Mesenchymal stem cell (in vitro differentiated cells and primary cell): ENCODE results near the gene PCDH15.

ENCODE experiments used
- DNase-seq: peaks from one replicate; pipeline ENCODE4 v3.0.0-alpha.2; 2013
- H2AFZ ChIP-seq: one replicate; pipeline ENCODE4 v1.6.1; 2013; ENCODE audit warnings: low read depth, mild to moderate bottlenecking, control low read depth, inconsistent platforms, low read length, moderate library complexity
- H2AK5ac ChIP-seq: 2 replicates; pipeline ENCODE4 v1.6.1; 2013; ENCODE audit warnings: low read length, moderate library complexity, mild to moderate bottlenecking, inconsistent platforms; ENCODE audit not compliant: severe bottlenecking
- H2BK120ac ChIP-seq: one replicate; pipeline ENCODE4 v1.6.1; 2013; ENCODE audit warnings: low read depth, mild to moderate bottlenecking, inconsistent platforms, low read length, moderate library complexity
- H2BK12ac ChIP-seq, 2 experiments: one replicate each; pipeline ENCODE4 v1.6.1; 2013; ENCODE audit warnings: inconsistent platforms in 2 of 2, low read length in 2 of 2, mild to moderate bottlenecking in 2 of 2, moderate library complexity in 2 of 2, control low read depth in 1 of 2
- H2BK15ac ChIP-seq: one replicate; pipeline ENCODE4 v1.6.1; 2013; ENCODE audit warnings: mild to moderate bottlenecking, low read depth, inconsistent platforms; ENCODE audit not compliant: poor library complexity, severe bottlenecking
- H2BK5ac ChIP-seq: 2 replicates; pipeline ENCODE4 v1.6.1; 2013; ENCODE audit warnings: low read depth, mild to moderate bottlenecking, low read length, control low read depth, inconsistent platforms; ENCODE audit not compliant: poor library complexity, severe bottlenecking
- H3K14ac ChIP-seq, 2 experiments: one replicate each; pipeline ENCODE4 v1.6.1; 2013; ENCODE audit warnings: inconsistent platforms in 2 of 2, low read length in 2 of 2, control low read depth in 1 of 2, mild to moderate bottlenecking in 1 of 2, moderate library complexity in 1 of 2
- H3K18ac ChIP-seq, 2 experiments: one replicate each; pipeline ENCODE4 v1.6.1; 2013; ENCODE audit warnings: inconsistent platforms in 2 of 2, low read length in 2 of 2, control low read depth in 1 of 2, low read depth in 1 of 2, mild to moderate bottlenecking in 1 of 2
- H3K23ac ChIP-seq, 2 experiments: one replicate each; pipeline ENCODE4 v1.6.1; 2013; ENCODE audit warnings: inconsistent platforms in 2 of 2, low read length in 2 of 2, mild to moderate bottlenecking in 2 of 2, moderate library complexity in 2 of 2, control low read depth in 1 of 2
- H3K27ac ChIP-seq: 2 replicates; pipeline ENCODE4 v1.5.1; 2013; ENCODE audit warnings: mild to moderate bottlenecking, moderate library complexity, low read length, control low read depth, inconsistent platforms; ENCODE audit not compliant: poor library complexity, severe bottlenecking
- H3K27me3 ChIP-seq, 2 experiments: 2 replicates each; pipeline versions ENCODE4 v1.6.1 to v1.7.0; 2013; ENCODE audit warnings: low read length in 2 of 2, mild to moderate bottlenecking in 2 of 2, moderate library complexity in 2 of 2, control low read depth in 1 of 2, inconsistent platforms in 1 of 2; ENCODE audit not compliant: control insufficient read depth in 1 of 2, insufficient read depth in 1 of 2
- H3K36me3 ChIP-seq, 2 experiments: 2 replicates each; pipeline versions ENCODE4 v1.6.1 to v1.7.0; 2013; ENCODE audit warnings: low read length in 2 of 2, control low read depth in 1 of 2, inconsistent platforms in 1 of 2, low read depth in 1 of 2, mild to moderate bottlenecking in 1 of 2; ENCODE audit not compliant: insufficient read depth in 2 of 2, control insufficient read depth in 1 of 2
- H3K4ac ChIP-seq, 2 experiments: one replicate each; pipeline ENCODE4 v1.6.1; 2013; ENCODE audit warnings: inconsistent platforms in 2 of 2, low read length in 2 of 2, mild to moderate bottlenecking in 2 of 2, moderate library complexity in 2 of 2, control low read depth in 1 of 2, low read depth in 1 of 2
- H3K4me1 ChIP-seq: 2 replicates; pipeline ENCODE4 v1.6.1; 2013; ENCODE audit warnings: low read depth, low read length, control low read depth; ENCODE audit not compliant: control insufficient read depth, insufficient read depth
- H3K4me2 ChIP-seq: 2 replicates; pipeline ENCODE4 v1.6.1; 2013; ENCODE audit warnings: low read length, mild to moderate bottlenecking, inconsistent platforms; ENCODE audit not compliant: poor library complexity, severe bottlenecking
- H3K4me3 ChIP-seq, 2 experiments: 2 replicates each; pipeline versions ENCODE4 v1.5.1 to v1.7.0; 2013; ENCODE audit warnings: low read length in 2 of 2, mild to moderate bottlenecking in 2 of 2, control low read depth in 1 of 2, low read depth in 1 of 2; ENCODE audit not compliant: insufficient read depth in 1 of 2
- H3K79me1 ChIP-seq: replicated peaks from 2 replicates; pipeline ENCODE4 v1.6.1; 2013; ENCODE audit warnings: mild to moderate bottlenecking, control low read depth, low read length, inconsistent platforms; ENCODE audit not compliant: poor library complexity, severe bottlenecking
- H3K9ac ChIP-seq: 2 replicates; pipeline ENCODE4 v1.7.0; 2013; ENCODE audit warnings: mild to moderate bottlenecking, low read length, moderate library complexity
- H3K9me3 ChIP-seq: 2 replicates; pipeline ENCODE4 v1.7.0; 2013; ENCODE audit warnings: mild to moderate bottlenecking, low read length; ENCODE audit not compliant: control insufficient read depth
- H4K8ac ChIP-seq: one replicate; pipeline ENCODE4 v1.6.1; 2013; ENCODE audit warnings: inconsistent platforms, mild to moderate bottlenecking, low read length, moderate library complexity
- H4K91ac ChIP-seq: one replicate; pipeline ENCODE4 v1.6.1; 2013; ENCODE audit warnings: mild to moderate bottlenecking, low read length, inconsistent platforms
- WGBS: methylation state at CpG from one replicate; pipeline ENCODE4 v1.1.7; 2013; ENCODE audit warnings: mixed read lengths; 5-methylcytosine and 5-hydroxymethylcytosine counted together

Gene PCDH15

DNA sequence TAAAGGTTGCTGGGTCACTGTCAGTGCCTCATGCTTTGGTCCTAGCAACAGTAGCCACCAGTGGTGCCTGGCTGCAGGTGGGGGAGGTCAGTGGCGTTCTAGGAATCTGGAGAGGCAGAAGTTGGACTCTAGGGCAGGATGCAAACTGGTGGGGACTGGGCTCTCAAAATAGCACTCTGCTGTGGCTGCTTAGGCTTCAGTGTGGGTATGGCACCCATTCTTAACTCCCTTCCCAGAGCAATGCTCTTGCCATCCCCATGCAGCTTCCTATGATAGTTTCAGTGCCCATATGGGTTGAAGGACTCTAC, 330.8 kb downstream of the PCDH15 start:
- Histone ChIP-seq H3K4ac (no peak overlapping the region), H4K8ac (no peak overlapping the region), H3K27ac (no peak overlapping the region), H4K91ac (no peak overlapping the region), H3K27me3 (no peaks in the 10 kb centered on the region), H3K14ac (no peak overlapping the region), H3K9ac (no peak overlapping the region), H3K4me1 (peaks cover 6% of the 10 kb centered on the region), H2BK15ac (no peak overlapping the region), H3K79me1 (no peaks in the 10 kb centered on the region), H3K18ac (no peak overlapping the region), H2BK5ac (no peak overlapping the region), H3K9me3 (no peaks in the 10 kb centered on the region), H3K36me3 (no peaks in the 10 kb centered on the region), H3K23ac (no peak overlapping the region), H2AFZ (no peak overlapping the region), H3K4me2 (peak overlapping the region; percentile 12), H3K4me3 (no peak overlapping the region), H2BK120ac (no peak overlapping the region), H2AK5ac (no peak overlapping the region), H2BK12ac (no peak overlapping the region)
- no peak for DNase-seq
- WGBS: 92% methylated on average over 1 of the region's 1 CpG

DNA sequence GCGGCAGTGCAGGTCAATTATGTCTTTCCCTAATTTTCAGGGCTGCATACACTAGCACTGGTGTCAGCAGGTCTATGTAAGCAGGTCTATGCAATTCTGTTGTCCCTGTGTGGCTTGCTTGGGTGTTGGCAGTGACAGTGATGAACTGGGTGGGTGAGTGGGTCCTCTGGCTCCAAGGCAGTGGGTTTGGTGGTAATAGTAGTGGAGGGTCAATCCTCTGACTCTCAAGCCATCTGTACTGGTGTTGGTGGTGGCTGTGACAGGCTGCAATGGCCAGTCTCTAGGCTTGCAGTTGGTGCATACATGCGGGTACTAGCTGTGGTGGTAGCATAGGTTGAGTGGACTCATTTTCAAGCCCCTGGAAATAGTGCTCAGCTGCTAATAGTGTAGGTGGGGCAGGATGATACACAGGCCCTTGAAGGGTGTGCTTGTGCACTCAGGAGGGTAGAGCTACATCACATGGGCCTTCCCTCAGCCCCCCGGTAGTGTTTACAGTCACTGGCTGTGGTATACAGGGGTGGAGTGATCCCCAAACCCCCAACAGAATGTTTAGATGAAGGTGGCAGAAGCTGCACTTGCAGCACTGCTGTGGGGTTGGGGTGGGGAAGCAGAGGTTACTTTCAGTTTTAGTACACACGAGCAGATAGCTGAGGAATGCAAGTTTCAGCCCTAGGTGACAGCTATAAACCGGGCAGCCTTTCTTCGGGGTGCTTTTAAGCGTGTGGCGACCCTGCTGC, 331.3 kb downstream of the PCDH15 start:
- Histone ChIP-seq H4K8ac (no peak overlapping the region), H2AK5ac (no peak overlapping the region), H2BK12ac (no peak overlapping the region), H2BK120ac (no peak overlapping the region), H4K91ac (no peak overlapping the region), H3K18ac (no peak overlapping the region), H3K4me2 (peak overlapping the region; percentile 12), H3K36me3 (no peaks in the 10 kb centered on the region), H3K9ac (no peak overlapping the region), H3K79me1 (no peaks in the 10 kb centered on the region), H2AFZ (no peak overlapping the region), H3K23ac (no peak overlapping the region), H3K4me3 (no peak overlapping the region), H2BK5ac (no peak overlapping the region), H3K9me3 (no peaks in the 10 kb centered on the region), H2BK15ac (no peak overlapping the region), H3K27me3 (no peaks in the 10 kb centered on the region), H3K4me1 (peaks cover 6% of the 10 kb centered on the region), H3K14ac (peak overlapping the region in 1 of 2 experiments; percentile 36), H3K4ac (no peak overlapping the region), H3K27ac (no peak overlapping the region)
- 86% methylated on average over 8 of the region's 8 CpGs for WGBS
- DNase-seq: no peak

DNA sequence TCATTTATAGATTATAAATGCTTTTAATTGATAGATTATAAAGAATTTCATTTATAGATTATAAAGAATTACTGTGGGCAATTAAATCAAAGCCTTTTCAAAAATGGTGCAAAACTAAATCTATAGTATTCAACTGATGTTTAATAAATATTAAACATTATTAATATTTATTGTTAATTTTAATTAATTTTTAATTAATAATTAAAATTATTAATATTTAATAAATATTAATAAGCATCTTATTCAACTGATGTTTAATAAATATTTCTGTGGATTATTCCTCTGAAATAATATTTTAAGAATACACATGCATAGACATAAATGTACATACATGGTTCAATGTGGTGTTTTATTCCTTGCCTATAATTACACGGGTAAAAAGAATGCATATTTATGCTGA, 346.8 kb downstream of the PCDH15 start:
- H3K9ac ChIP-seq: no peak overlapping the region
- H3K79me1 ChIP-seq: no peaks in the 10 kb centered on the region
- H3K4me1 ChIP-seq: no peaks in the 10 kb centered on the region
- no peak overlapping the region for H2AFZ ChIP-seq
- H3K4ac ChIP-seq: no peak overlapping the region
- no peak overlapping the region for H3K14ac ChIP-seq
- no peak overlapping the region for H4K8ac ChIP-seq
- no peak overlapping the region for H4K91ac ChIP-seq
- H2BK15ac ChIP-seq: no peak overlapping the region
- no peaks in the 10 kb centered on the region for H3K9me3 ChIP-seq
- DNase-seq: no peak
- H3K23ac ChIP-seq: no peak overlapping the region
- no CpG with 5 or more reads among the region's 1 CpG for WGBS
- no peak overlapping the region for H3K4me3 ChIP-seq
- H2BK12ac ChIP-seq: no peak overlapping the region
- no peaks in the 10 kb centered on the region for H3K36me3 ChIP-seq
- H2BK120ac ChIP-seq: no peak overlapping the region
- no peak overlapping the region for H3K27ac ChIP-seq
- no peak overlapping the region for H2BK5ac ChIP-seq
- no peak overlapping the region for H2AK5ac ChIP-seq
- H3K27me3 ChIP-seq: no peaks in the 10 kb centered on the region
- no peak overlapping the region for H3K4me2 ChIP-seq
- H3K18ac ChIP-seq: no peak overlapping the region

DNA sequence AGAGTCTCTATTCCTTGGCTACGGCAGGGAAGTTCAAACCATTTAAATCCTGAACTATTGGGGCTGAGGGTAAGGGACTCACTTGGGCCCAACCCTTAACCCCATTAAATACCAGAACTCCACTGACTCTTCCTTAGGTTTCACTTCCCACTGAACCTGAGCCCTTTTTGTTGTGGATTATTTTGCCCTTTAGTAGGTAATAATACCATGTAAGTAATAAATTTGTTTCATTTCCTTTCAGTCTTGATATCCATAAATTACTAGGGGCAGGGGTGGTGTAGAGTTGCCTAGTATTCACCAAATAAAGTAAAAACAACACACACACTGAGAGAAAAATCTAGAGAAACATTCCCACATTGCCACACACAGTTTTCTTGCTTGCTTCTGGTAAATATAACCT, 352.0 kb downstream of the PCDH15 start:
- Histone ChIP-seq H3K4me3 (no peak overlapping the region), H2BK120ac (no peak overlapping the region), H4K91ac (no peak overlapping the region), H3K23ac (no peak overlapping the region), H3K9ac (no peak overlapping the region), H3K4me1 (no peaks in the 10 kb centered on the region), H2AK5ac (no peak overlapping the region), H3K18ac (no peak overlapping the region), H2BK12ac (no peak overlapping the region), H3K36me3 (no peaks in the 10 kb centered on the region), H3K4me2 (no peak overlapping the region), H3K27ac (no peak overlapping the region), H2AFZ (no peak overlapping the region), H3K14ac (no peak overlapping the region), H4K8ac (no peak overlapping the region), H3K9me3 (no peaks in the 10 kb centered on the region), H2BK15ac (no peak overlapping the region), H3K27me3 (no peaks in the 10 kb centered on the region), H3K79me1 (no peaks in the 10 kb centered on the region), H3K4ac (no peak overlapping the region), H2BK5ac (no peak overlapping the region)
- no peak for DNase-seq
- 100% methylated on average over 1 of the region's 1 CpG for WGBS
